Stimulated activated CD4-positive, alpha-beta T cell treated with anti-CD3 and anti-CD28 coated beads, Interleukin-12 subunit alpha, Interleukin-12 subunit beta, amount 100 ng/mL, for 4 hours (primary cell): Measurements from ENCODE around the gene SERPINB8.
"Not testable (repeated sequence)": the region's sequence is repeated elsewhere in the genome, so short reads cannot be mapped to it uniquely, and the experiment has no call there.

Source experiments
- DNase-seq: peaks from one replicate; pipeline ENCODE4 v3.0.0-alpha.2; 2020

The SERPINB8 gene, protein sequence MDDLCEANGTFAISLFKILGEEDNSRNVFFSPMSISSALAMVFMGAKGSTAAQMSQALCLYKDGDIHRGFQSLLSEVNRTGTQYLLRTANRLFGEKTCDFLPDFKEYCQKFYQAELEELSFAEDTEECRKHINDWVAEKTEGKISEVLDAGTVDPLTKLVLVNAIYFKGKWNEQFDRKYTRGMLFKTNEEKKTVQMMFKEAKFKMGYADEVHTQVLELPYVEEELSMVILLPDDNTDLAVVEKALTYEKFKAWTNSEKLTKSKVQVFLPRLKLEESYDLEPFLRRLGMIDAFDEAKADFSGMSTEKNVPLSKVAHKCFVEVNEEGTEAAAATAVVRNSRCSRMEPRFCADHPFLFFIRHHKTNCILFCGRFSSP

DNA sequence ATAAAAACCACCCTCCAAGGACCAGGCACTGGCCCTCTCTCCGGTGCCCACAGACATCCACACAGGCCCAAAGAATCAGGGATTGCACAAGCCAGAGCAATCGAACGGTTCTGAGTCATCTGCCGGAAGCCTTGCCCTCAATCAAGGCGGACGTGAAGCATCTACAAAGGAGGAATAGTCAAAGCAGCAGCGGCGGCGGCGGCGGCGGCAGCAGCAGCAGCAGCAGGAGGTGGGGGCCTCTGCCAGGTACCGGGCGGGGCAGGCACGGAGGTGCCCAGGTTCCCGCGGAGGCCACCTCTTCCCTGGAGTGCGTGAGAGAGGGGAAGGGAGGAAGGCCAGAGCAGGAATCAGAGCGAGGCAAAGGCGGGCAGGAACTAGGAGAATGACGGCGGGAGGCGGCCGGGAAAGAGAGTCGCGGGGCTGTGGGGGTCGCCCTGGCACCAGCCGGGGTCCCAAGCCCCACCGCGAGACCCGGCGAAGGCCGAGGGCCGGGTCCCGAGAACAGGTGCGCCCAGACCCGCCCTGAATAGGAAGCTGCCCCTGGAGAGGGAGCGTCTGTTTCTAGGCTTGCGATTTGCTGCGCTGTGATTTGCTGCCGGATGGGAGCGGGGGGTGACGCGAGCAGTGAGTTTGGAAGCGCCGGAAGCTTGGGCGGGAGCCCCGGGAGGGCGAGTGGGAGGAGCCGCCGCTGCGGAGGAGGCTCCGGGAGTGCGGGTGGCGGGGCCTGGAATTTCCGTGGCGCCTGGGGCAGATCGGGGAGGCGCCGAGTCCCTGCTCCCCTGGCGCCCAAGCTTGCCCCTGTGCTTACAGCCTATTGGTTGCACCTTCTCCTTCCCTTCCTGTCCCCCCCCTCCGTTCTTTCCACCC is at the start of gene SERPINB8:
Gene SERPINB8 (plus strand): TSS at position 140 of the 867 bp plus-strand sequence. CDS start 8,228 bp downstream, outside the sequence.
- DNase-seq: peak; percentile 73

GRCh38 chr18:63922049-63922448 is 47.8 kb upstream of the SERPINB8 start:
- no peak for DNase-seq

DNA sequence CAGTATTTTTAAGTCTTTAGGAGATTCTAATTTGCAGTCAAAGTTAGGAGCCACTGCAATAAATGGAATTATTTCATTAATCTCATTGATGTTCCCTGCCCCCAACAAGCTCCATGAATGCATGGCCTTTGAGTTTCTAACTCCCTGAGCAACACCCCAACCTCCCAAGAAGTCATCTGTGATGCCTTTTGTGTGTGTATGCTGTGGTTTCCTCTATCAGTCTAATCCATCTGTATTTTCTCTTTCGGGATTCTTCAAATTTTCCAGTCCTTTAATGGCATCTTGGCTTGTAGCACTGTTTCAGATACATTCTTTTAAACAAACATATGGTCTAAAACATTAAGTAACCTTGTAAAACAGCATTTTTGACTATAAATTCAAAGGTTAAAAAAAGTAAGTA is 45.3 kb upstream of the SERPINB8 start:
- no peak for DNase-seq

DNA sequence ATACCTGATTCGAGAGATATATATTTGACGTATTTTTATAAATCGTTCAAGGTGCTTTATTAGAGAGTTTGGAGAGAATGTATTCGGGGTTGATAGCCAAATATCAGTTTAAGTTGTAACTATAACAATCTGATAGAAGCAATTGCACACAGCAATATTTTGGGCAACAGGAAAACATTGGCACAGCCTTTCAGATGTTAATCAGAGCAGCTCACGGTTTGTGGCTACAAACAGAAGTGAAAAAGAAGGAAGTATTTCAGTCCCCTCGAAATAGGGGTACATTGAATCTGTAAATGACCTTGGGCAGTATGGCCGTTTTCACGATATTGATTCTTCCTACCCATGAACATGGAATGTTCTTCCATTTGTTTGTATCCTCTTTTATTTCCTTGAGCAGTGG is 41.5 kb upstream of the SERPINB8 start:
- no peak for DNase-seq

- DNase-seq: not testable (repeated sequence)
Measured at GRCh38 chr18:63929369-63929768, 40.5 kb upstream of the SERPINB8 start.

DNA sequence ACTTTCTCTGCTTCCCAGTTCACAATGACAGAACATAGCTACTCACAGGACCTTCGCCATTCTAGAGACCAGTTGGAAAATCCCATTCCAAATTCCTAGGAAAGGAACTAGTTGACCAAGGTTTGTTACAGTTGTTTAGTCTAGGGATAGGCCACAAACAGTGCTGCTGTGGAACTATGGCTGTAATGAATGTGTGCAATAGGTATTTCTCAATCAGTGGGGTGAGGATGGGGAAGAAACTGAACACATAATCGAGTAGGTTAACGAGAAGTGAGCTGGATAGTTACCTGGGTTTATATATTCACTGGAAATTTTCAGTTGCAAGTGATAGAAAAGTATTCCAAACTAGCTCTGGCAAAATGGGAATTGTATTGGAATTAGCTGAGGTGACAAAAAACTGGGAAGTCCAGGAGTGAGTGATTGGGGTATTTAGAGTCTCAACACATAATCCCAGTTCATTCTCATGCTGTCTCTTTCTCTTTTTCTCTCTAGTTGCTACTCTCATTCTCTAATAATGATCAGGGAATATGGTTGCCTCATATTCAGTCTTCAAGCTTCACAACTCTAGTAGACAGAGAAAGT is 39.0 kb upstream of the SERPINB8 start:
- DNase-seq: no peak

DNA sequence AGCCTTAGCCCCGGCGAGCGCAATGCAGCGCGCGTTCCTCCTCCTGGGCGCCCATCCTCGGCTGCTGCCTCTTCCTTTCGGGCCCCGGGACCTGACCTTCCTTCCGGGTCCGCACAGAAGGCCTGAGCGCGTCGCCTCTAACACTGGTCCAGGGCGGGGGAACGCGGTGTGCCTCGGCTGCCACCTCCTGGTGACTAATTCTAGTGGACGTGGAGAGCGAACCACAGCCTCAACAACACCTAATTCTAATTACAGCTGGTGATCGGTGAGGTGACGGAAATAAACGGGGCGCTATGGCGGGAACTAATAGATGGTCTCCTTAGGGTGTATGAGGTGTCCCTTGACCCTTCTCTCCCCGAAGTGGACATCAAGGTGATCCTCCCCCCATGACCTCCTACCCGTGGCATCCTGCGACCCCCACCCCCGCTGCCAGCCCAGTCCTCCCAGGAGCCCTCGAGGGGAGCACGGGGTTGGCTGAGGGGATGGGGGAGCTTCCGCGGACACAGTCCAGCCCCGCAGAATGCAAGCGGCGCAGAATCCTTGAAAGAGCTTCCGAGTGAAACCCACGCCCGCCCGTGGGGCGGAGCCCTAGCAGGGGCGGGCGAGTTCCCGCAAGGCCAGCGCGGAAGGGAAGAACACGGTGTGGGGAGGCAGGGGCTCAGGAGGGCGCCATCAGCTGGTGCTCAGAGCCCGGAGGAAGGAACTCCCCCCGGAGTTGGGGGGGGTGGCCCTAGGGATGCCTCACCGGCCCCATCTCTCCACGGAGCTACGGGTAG is 33.5 kb upstream of the SERPINB8 start:
- DNase-seq: peak; percentile 56

DNA sequence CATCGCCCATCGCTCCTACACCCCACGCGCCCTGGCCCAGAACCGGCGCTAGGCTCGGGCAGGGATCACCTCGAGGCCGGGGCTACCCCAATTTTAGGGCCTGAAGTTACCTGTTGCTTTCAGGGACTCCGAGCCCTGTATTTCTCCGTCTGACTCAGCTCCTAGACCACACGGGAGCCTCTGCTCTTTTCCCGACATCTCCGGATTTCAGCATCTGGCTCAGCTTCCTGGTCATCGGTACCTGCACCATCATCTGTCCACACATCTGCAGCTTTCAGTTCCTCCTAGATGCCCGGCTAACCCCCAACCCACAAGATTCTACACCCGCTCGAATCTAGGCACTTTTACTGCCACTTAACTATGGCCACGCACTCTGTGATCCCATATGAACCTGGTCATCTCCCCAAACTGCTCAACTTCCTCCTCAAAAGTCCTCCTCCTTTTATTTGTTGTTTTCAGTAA is 32.9 kb upstream of the SERPINB8 start:
- no peak for DNase-seq

- no peak for DNase-seq
Measured at GRCh38 chr18:63940008-63940407, 29.9 kb upstream of the SERPINB8 start.

GRCh38 chr18:63940543-63941050 is 29.3 kb upstream of the SERPINB8 start:
- DNase-seq: not testable (repeated sequence)

DNA sequence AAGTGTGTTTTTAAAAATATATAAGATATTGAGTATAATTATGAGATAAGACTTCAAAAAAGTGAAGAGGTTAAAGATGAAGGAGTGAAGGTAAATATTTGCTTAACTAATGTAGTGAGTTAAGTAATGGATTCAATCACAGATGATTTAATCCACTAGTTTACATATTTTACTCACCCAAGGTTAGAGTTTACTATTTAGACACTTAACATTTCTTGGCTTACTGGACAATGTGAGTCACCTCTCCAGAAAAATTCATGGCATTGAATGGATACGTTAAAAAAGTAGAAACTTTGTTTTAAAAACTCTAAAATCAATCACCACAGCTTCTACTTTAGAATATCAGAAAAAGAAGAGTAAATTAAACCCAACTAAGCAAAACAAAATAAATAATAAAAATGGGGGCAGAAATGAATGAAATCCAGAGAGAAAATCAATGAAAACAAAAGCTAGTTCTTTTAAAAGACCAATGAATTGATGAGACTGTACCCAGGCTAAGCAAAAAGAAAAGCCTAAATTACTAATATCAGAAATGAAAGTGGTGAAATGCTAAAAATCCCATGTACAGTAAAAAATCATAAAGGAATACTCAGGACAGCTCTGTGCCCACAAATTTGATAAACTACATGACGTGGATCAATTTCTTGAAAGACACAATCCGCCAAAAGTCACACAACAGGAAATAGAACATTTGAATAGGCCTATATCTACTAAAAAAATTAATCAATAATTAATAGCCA is 22.7 kb upstream of the SERPINB8 start:
- DNase-seq: no peak

GRCh38 chr18:63949068-63949737 is 20.7 kb upstream of the SERPINB8 start, which contains the start of gene HMSD:
Gene HMSD (plus strand): TSS chr18:63949301. CDS start chr18:63953456, 4,155 bp downstream.
- DNase-seq: peak; percentile 52

- no peak for DNase-seq
Measured at GRCh38 chr18:63951302-63951705, 18.6 kb upstream of the SERPINB8 start.

DNA sequence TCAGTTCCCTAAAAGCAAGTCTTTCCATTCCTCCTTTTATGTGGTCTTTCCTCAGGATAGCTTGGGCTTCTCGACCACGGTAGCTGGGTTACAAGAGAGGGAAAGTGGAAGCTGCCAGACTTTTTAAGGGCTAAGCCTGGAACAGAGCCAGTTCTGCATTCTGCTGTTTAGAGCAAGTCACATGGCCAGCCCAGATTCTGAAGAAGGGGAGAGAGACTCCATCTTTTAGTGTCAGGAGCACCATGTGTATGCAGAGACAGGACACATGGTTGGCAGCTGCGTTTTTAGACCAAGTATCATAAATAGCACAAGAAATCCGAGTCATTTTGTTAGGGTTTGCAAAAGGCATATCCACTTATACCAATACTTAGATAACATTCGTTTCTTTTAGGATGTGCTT is 16.1 kb upstream of the SERPINB8 start:
- DNase-seq: no peak

GRCh38 chr18:63956755-63957154 is 13.1 kb upstream of the SERPINB8 start:
- DNase-seq: no peak

DNA sequence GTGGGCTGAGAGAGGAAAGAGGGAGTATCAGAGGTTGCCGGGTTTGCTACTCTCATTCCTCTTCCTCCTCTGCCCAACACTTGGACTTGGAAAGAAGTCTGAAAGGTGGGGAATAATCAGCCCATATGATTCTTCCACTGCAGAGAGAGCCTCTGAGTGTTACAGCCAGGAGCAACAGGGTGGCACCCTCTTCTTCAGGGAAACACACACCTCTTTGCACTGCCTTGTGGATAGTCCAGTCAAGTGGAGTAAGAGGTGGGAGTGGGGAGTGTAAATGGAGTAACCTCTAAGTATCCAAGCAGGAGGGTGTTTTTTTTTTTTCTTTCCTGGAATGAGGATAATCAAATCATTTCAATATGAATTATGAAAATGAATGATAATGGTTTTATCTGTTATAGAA is 9.0 kb upstream of the SERPINB8 start:
- no peak for DNase-seq

- no peak for DNase-seq
Measured at GRCh38 chr18:63961435-63961980, 8.4 kb upstream of the SERPINB8 start.

DNA sequence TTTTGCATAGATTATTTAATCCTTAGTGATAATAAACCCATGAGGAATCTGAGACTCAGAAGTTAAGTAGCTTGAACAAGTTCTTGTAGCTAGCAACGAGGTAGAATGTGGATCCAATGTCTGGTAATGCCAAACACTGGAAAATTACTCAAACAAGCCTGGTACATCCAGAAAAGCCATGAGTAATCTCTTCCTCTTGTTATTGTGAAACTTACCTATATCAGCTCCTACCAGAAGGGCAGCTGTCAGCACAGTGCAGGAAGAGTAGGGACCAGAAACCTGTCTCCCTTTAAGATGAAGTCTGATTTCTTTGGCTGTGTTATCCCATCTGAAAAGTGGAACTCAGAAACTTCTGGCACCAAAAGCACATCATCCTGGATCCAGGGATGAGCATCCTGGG is 7.7 kb upstream of the SERPINB8 start:
- no peak for DNase-seq

DNA sequence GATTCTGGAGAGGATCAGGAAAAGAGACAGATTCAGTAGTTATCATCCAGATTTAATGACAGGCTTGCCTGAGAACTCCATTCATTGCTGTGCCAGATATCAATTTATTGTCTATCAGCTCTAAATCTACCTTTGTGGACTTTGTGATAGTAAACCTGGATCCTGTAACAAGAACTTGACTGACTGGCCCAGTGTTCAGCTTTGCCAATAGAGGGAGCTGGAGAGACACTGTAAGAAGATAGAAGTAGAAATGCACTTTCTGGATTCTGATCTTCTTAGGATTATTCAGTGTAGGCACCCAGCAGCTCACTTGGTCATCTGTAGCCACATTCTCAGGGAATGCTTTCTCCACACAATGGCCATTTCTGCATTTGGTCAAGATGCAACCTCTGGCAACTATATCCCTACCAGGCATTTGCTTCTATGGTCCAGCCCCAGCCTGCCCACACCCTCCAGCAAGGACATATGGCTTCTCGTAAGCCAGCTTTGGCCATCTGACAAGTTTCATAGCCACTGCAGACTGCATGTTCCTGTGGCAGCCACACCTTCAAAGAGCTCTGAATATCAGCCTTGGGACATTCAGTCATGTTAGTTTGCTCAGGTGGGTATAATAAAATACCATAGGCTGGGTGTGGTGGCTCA is 6.1 kb upstream of the SERPINB8 start:
- DNase-seq: peak; percentile 21

- no peak for DNase-seq
Measured at GRCh38 chr18:63964908-63965307, 5.0 kb upstream of the SERPINB8 start.
